Rectal smooth muscle tissue (tissue), 1 donor: ENCODE results near the gene CYP26B1.

Source experiments
- H3K27ac ChIP-seq: one replicate; pipeline ENCODE4 v1.7.0; 2013; ENCODE audit warnings: low read depth, low read length, inconsistent platforms
- H3K27me3 ChIP-seq: one replicate; pipeline ENCODE4 v1.7.0; 2013; ENCODE audit warnings: low read length; ENCODE audit not compliant: control insufficient read depth, insufficient read depth
- H3K36me3 ChIP-seq: one replicate; pipeline ENCODE4 v1.7.0; 2013; ENCODE audit warnings: low read length; ENCODE audit not compliant: control insufficient read depth, insufficient read depth
- H3K4me1 ChIP-seq: one replicate; pipeline ENCODE4 v1.7.0; 2013; ENCODE audit warnings: low read length; ENCODE audit not compliant: control insufficient read depth, insufficient read depth
- H3K4me3 ChIP-seq: one replicate; pipeline ENCODE4 v1.7.0; 2013; ENCODE audit warnings: low read length
- H3K9ac ChIP-seq: one replicate; pipeline ENCODE4 v1.7.0; 2013; ENCODE audit warnings: low read length

CYP26B1 gene

GRCh38 chr2:72085513-72085912 lies 62.1 kb downstream of the CYP26B1 start:
- H3K9ac ChIP-seq: no peak overlapping the region
- no peaks in the 10 kb centered on the region for H3K4me1 ChIP-seq
- H3K4me3 ChIP-seq: no peak overlapping the region
- H3K27me3 ChIP-seq: no peaks in the 10 kb centered on the region
- H3K27ac ChIP-seq: no peak overlapping the region
- H3K36me3 ChIP-seq: no peaks in the 10 kb centered on the region

GRCh38 chr2:72085036-72085435 lies 62.6 kb downstream of the CYP26B1 start:
- no peak overlapping the region for H3K4me3 ChIP-seq
- no peak overlapping the region for H3K9ac ChIP-seq
- no peaks in the 10 kb centered on the region for H3K4me1 ChIP-seq
- no peak overlapping the region for H3K27ac ChIP-seq
- no peaks in the 10 kb centered on the region for H3K36me3 ChIP-seq
- H3K27me3 ChIP-seq: no peaks in the 10 kb centered on the region

DNA sequence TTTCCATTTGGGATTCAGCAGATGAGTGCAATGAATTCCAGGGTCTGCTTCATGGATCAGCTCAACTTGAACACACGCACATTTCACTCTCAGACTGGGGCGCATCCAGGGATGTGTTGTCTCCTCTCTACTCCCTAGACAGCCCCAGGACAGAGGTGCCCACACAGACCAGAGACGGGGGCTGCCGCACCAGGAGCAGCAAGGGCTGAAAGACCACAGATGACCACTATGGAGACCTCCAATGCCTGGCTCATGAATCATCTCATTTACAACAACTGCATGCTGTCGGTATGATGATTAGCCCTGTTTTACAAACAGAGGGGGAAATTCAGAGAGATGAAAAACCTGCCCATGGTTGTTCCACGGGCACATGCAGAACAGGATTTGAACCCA lies 63.1 kb downstream of the CYP26B1 start:
- Histone ChIP-seq H3K4me3 (no peak overlapping the region), H3K4me1 (no peaks in the 10 kb centered on the region), H3K36me3 (no peaks in the 10 kb centered on the region), H3K27me3 (no peaks in the 10 kb centered on the region), H3K27ac (no peak overlapping the region), H3K9ac (no peak overlapping the region)

DNA sequence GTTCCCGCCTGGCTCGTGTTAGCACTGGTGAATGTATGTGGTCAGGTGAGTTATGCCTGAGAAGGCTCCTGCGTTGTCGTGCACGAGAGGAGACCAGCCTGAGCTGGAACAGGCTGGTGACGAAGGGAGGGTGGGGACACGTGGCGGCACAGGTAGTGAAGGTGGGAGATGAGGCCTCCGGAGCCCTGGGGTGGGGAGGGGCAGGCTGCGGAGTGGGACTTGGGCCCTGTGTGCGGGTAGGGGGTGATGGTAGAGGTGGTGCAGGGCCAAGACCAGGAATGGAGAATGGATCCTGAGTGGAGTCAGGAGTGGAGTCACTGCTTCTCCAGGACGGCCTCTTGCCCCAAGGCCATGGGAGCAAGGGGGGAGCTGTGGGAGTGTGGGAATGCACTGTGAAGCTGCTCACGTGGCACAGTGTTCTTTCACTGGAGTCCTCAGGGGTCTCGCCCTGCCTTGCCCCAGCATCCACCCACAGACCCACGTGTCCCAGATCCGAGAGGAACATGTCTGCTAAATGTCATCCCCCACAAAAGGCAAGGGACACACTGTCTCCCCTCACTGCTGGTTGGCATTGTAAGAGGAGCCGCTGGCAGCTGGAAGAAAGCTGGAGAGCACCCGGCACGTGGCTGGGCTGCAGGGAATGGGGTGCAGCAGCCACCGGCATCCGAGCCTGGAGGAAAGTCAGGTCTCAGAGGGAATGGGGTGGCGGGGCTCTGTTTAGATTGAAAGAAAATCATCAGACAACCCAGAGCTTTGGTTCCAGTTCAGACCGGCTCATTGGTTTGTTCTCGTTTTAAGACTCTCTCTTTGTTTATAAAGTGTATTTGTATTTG lies 63.7 kb downstream of the CYP26B1 start:
- Histone ChIP-seq H3K4me1 (no peaks in the 10 kb centered on the region), H3K27me3 (no peaks in the 10 kb centered on the region), H3K36me3 (no peaks in the 10 kb centered on the region), H3K27ac (no peak overlapping the region), H3K4me3 (no peak overlapping the region), H3K9ac (no peak overlapping the region)

- Histone ChIP-seq H3K27ac (no peak overlapping the region), H3K36me3 (no peaks in the 10 kb centered on the region), H3K4me3 (no peak overlapping the region), H3K27me3 (no peaks in the 10 kb centered on the region), H3K4me1 (no peaks in the 10 kb centered on the region), H3K9ac (no peak overlapping the region)
These were observed 64.8 kb downstream of the CYP26B1 start for GRCh38 chr2:72082887-72083286.

- H3K27me3 ChIP-seq: no peaks in the 10 kb centered on the region
- no peak overlapping the region for H3K4me3 ChIP-seq
- H3K9ac ChIP-seq: no peak overlapping the region
- H3K27ac ChIP-seq: no peak overlapping the region
- H3K36me3 ChIP-seq: no peaks in the 10 kb centered on the region
- H3K4me1 ChIP-seq: no peaks in the 10 kb centered on the region
These were observed 65.6 kb downstream of the CYP26B1 start for GRCh38 chr2:72082021-72082601.

DNA sequence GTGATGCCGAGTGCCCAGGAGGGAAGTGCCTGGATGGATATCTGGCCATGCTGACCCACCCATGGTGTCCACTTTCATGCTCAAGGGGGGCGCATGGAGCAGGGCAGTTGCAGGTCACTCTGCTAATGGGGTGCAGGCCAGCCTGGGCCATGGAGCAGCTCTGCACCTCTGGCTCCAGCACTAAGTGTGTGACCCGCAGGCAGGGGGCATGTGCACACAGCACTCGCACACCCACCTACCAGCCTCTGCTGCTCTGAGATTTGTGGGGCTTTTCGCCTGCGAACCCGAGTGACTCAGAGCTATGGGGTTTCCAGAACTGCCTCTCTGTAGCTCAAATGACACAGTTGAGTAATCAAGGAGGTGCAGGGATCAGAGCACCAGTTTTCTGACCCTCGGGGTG lies 66.2 kb downstream of the CYP26B1 start:
- H3K27ac ChIP-seq: no peak overlapping the region
- H3K4me1 ChIP-seq: no peaks in the 10 kb centered on the region
- H3K9ac ChIP-seq: no peak overlapping the region
- no peaks in the 10 kb centered on the region for H3K27me3 ChIP-seq
- H3K36me3 ChIP-seq: no peaks in the 10 kb centered on the region
- H3K4me3 ChIP-seq: no peak overlapping the region

GRCh38 chr2:72080286-72081145 lies 67.1 kb downstream of the CYP26B1 start:
- no peak overlapping the region for H3K4me3 ChIP-seq

More at GRCh38 chr2:72080286-72081145, 67.1 kb downstream of the CYP26B1 start:
- Histone ChIP-seq H3K36me3 (no peaks in the 10 kb centered on the region), H3K9ac (no peak overlapping the region), H3K4me1 (no peaks in the 10 kb centered on the region), H3K27ac (no peak overlapping the region), H3K27me3 (no peaks in the 10 kb centered on the region)
